Glomerular visceral epithelial cell (primary cell): ENCODE measurements around the gene COP1.
"Not testable (repeated sequence)": the region's sequence is repeated elsewhere in the genome, so short reads cannot be mapped to it uniquely, and the experiment has no call there.

Experiments used
- DNase-seq: peaks from one replicate; pipeline ENCODE4 v3.0.0-alpha.2; 2016; ENCODE audit errors: extremely low spot score

Gene COP1

GRCh38 chr1:176206961-176207902, at the start of gene COP1:
COP1 (minus strand) TSS chr1:176207286; CDS start chr1:176206978, 308 bp downstream.
- peak; percentile 97 for DNase-seq

GRCh38 chr1:176252191-176252590, 45.1 kb upstream of the COP1 start:
- no peak for DNase-seq

- no peak for DNase-seq
These were observed 37.8 kb upstream of the COP1 start for GRCh38 chr1:176244851-176245250.

GRCh38 chr1:176243746-176244145, 36.7 kb upstream of the COP1 start:
- no peak for DNase-seq

DNA sequence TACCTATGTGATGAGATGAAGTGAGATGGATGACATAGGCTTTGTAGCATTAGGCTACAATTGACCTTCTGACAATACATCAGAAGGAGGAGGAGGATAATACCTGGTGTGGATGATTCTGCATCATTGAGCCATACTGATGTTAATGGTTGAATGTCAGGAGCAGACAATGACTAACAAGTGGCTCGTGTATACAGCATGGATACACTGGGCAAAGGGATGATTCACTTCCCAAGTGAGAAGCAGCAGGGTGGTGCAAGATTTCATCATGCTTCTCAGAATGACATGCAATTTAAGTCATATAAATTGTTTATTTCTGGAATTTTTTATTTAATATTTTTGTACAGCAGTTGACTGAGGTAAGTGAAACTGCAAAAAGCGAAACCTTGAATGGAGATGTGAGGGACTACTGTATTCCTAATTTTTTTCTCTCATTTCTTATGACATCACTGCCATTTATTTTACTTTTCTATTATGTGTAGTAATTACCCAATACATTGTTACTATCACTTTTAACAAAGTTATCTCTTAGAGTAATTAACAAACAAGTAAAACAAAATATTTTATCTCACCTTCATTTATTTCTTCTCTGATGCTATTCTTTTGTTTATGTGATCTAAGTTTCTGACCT, 34.4 kb upstream of the COP1 start:
- peak; percentile 46 for DNase-seq

- not testable (repeated sequence) for DNase-seq
These were observed 26.6 kb upstream of the COP1 start for GRCh38 chr1:176233657-176234056.

DNA sequence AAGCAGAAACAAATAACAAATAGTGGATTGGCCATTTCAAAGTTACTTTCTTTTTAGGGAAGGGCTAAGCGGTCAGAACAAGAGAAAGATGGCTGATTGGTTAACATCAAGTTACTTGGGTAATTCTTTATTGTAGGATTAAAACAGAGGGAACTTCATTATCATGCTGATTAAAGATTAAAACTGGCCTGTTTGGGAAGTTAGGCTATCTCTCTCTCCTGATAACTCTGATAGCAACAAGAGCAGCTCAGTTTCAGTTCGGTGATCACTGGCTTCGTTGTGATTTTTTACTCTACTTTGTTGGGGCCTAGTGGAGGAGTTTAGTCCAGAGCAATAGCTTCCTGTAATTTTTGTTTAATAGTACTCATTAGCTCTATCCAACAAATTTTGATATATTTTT, 20.5 kb upstream of the COP1 start:
- DNase-seq: no peak

DNA sequence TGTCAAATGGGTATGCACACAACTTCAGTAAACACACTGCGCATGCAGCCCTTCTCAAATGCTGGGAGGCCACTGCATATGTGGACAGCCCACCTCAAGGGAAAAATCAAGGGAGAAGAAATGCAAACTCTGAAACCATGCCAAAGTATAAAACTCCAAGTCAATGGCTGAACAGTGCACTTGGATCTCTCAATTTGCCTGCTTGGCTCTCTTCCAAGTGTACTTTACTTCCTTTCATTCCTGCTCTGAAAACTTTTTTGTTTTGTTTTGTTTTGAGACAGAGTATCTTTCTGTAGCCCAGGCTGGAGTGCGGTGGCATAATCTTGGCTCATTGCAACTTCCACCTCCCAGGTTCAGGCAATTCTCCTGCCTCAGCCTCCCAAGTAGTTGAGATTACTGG, 18.8 kb upstream of the COP1 start:
- no peak for DNase-seq

GRCh38 chr1:176225479-176225875, 18.4 kb upstream of the COP1 start:
- DNase-seq: no peak

DNA sequence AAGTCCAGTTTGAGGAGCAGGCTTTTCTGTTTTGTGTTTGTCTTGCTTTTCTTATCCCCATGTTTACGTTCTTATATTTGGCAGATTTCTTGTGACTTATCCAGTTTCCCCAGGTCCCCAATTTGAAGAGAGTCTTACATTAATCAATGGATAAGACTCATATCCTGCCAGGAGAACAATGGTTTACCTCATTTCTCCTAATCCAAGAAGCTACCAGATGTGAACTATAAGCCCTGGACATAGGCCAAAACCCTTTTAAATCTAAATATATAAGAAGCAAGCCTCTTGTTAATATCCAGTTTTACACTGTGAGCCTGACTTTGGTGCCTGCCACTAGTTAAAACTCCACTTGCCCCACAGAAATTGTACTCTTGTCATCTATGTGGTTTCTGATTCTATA, 15.1 kb upstream of the COP1 start:
- no peak for DNase-seq

GRCh38 chr1:176220100-176220689, 13.1 kb upstream of the COP1 start:
- no peak for DNase-seq

GRCh38 chr1:176217461-176218099, 10.5 kb upstream of the COP1 start:
- DNase-seq: no peak

- DNase-seq: no peak
These were observed 8.9 kb upstream of the COP1 start for GRCh38 chr1:176216031-176216430.

DNA sequence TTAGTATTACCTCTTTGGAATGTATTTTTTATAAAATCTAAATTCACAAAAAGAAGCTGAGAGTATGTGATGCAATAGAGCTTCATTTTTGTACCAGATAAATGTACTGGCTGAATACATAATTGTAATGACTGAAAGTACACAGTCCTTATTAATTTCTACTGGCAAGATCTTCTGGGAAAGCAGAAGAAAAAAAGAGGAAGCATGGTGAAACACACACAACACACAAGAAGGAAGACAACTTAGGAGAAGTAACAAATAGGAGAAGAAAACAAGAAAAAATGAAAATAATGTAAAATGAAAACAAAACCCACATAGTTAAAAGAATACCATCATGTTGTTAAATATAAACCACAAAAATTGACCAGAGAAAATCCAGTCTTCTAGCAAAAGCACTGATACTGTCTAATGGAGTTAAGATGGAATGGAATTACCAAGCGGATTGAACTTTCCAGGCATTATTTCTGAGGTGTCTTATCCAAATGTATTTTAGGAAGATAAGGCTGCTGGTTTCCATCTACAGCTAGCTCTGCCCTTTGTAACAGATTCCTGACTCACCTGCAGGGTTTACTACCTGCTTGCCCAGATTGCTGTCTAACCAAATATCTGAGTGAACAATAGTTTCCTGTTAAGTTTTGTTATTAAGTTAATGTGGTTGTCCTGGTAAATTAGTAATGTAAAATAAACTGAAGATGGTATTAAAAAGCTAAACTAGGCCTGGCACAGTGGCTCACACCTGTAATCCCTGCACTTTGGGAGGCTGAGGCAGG, 4.5 kb upstream of the COP1 start:
- no peak for DNase-seq

DNA sequence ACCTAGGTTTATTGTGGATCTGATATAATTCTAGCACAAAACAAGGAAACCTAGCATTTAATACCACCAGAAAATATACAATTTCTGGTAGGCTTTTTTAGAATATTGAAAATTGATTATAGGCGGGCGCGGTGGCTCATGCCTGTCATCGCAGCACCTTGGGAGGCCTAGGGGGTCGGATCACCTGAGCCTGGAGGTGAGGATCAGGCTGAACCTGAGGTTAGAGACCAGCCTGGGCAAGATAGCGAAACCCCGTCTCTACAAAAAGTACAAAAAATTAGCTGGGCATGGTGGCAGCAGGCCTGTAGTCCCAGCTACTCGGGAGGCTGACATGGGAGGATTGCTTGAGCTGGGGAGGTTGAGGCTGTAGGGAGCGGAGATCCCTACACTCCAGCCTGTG, 948 bp upstream of the COP1 start:
- DNase-seq: no peak

DNA sequence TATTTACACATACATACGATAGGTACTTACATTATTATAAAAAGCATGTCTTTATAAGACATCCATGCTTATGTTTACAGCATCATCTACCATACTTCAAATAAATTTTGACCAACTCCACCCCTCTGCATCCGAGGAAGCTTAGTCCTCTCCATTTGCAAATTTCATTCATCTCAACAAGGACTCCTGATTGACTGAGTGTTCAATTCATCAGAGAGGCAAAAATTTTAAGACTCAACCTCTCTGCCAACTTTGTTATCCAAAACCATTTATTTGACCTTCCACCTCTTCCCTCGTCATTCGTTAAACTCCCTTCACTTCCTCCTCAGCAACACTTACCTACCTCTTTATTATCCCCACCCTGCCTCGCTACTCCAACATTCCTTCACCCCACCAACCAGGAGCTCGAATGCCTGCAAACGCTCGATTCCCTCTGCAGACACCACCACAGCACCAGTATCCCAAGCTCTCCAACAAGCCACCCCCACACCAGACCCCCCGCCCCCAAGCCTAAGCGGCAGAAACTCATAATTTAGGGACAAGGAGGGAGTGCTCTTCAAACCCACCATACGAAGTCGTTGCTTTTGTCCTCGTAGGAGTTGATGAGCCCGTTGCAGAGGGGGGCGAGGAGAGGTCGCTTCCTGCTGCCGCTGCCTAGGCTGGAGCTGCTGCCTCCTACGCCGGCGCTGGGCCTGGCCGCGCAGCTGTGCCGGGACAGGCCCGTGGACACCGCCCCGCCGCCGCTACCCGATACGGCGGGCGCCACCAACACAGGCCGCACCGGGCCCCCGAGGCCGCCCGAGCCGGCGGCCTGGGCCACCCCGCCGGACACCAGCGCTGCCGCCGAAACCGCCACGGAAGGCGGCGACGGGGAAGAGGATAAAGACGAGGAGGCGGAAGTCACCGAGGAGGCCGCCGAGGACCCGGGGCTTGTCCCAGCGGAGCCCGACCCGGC, 803 bp downstream of the COP1 start:
- peak; percentile 60 for DNase-seq

DNA sequence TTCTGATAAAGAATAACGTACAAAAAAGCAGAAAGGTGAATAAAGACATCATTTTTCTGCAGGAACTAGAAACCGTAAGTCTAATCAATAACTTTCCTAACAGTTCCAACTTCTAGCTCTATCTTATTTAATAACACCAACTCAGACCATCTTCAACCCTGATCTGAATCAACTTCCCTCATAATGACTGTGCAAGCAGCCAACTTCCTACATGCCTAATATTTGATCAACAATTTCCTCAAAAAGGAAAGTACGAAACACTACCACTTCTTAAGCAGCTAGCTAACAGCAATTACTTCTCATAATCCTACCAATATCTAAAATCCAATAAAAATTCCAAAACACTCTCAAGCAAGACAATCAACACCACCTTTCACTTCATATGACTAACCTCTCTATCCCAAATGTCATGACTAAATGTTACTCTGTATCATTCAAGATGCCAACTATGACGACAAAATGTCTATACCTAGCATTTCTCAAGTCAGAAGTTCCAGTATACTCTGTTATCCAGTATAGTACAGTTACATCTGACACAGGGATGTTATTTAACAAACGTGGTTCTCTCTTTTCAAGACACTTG, 1.7 kb downstream of the COP1 start:
- DNase-seq: no peak

GRCh38 chr1:176204655-176205054, 2.4 kb downstream of the COP1 start:
- DNase-seq: not testable (repeated sequence)

GRCh38 chr1:176203735-176204134, 3.4 kb downstream of the COP1 start:
- DNase-seq: no peak

DNA sequence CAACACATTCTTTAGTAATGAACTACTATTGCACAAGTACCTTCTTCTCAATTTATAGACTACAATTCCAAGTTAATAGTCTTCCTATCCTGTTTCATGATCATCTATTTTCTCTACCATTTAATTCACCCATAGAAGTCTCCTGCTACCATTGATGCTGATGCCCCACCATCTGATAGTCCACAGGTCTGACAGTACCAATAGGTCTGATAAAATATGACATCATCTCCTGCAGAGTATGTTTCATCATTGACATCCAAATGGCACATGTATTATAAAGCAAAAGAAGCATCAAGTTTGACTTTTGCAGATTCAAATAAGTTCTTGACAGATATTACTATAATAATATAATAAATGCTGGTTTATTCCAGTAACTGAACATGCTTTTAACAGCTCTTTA, 5.5 kb downstream of the COP1 start:
- no peak for DNase-seq
